HG03432 (cell line): ENCODE results near the gene FOXL2.

Source experiments
- ATAC-seq: cut with Tn5 transposase; IDR thresholded peaks from one replicate; pipeline ENCODE4 v1.9.1; 2021; ENCODE audit warnings: mild to moderate bottlenecking, moderate library complexity; ENCODE audit not compliant: unreplicated experiment

The FOXL2 gene

GRCh38 chr3:138945709-138946662, 951 bp downstream of the FOXL2 start:
- no peak for ATAC-seq

- no peak for ATAC-seq
These were observed 1.8 kb downstream of the FOXL2 start for GRCh38 chr3:138944929-138945708.

- no peak for ATAC-seq
These were observed 2.3 kb downstream of the FOXL2 start for GRCh38 chr3:138944654-138944928.

GRCh38 chr3:138943724-138944653, 2.9 kb downstream of the FOXL2 start:
- no peak for ATAC-seq

- ATAC-seq: no peak
These were observed 3.9 kb downstream of the FOXL2 start for GRCh38 chr3:138942861-138943623.

- no peak for ATAC-seq
These were observed 4.7 kb downstream of the FOXL2 start for GRCh38 chr3:138942271-138942670.

- ATAC-seq: no peak
These were observed 5.6 kb downstream of the FOXL2 start for GRCh38 chr3:138941259-138941885.

GRCh38 chr3:138940446-138940845, 6.5 kb downstream of the FOXL2 start:
- no peak for ATAC-seq

GRCh38 chr3:138939561-138940241, 7.2 kb downstream of the FOXL2 start:
- ATAC-seq: no peak

GRCh38 chr3:138938877-138939560, 7.9 kb downstream of the FOXL2 start:
- ATAC-seq: no peak

GRCh38 chr3:138938056-138938876, 8.7 kb downstream of the FOXL2 start:
- no peak for ATAC-seq

GRCh38 chr3:138937690-138938055, 9.3 kb downstream of the FOXL2 start:
- no peak for ATAC-seq

GRCh38 chr3:138936741-138937689, 9.9 kb downstream of the FOXL2 start:
- no peak for ATAC-seq

GRCh38 chr3:138935863-138936740, 10.8 kb downstream of the FOXL2 start:
- peak; percentile 67 for ATAC-seq

- no peak for ATAC-seq
These were observed 11.5 kb downstream of the FOXL2 start for GRCh38 chr3:138935505-138935862.
